ENCODE measurements around the gene LSM6.

- TF ChIP-seq CTCF (IDR thresholded peaks at IDR 0.05 in 4 of 5, conservative IDR thresholded peaks at IDR 0.05 in 1 of 5): no peak
- no peak for TF ChIP-seq POLR2A (IDR thresholded peaks at IDR 0.05)
These were observed 1.4 kb downstream of the LSM6 start for GRCh38 chr4:146176891-146177290.
